ENCODE data around the gene MRPL18. TPM values are rescaled to one million over a fixed set of nuclear protein-coding genes. Genes with fewer than 3 reads are reported as not detected.
"Not testable (repeated sequence)": the region's sequence is repeated elsewhere in the genome, so short reads cannot be mapped to it uniquely, and the experiment has no call there.

Gene MRPL18
- total RNA-seq, 1 experiment from 2014 or later, result 71.1 TPM

DNA sequence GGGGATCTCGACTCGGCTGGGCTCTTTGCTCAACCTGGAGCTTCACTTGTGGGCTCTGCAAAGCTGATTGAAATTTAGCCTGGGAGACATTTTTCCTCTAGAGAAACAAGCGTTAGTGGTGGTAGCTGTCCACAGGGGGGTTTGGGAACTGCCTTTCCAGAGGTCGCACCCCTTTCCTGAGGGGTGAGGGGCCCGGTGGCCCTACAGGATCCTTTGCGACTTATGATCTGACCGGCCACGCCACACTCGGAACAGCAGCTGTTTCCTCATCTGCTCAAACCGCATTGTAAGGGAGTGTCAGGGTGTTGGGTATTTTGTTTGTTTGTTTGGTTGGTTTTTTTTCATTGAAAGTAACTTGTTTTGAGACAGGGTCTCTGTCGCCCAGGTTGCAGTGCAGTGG lies 30.9 kb downstream of the MRPL18 start:
- no peak for DNase-seq
- no peaks in the 10 kb centered on the region for H3K4me1 Mint-ChIP-seq (ENCODE audit: low read depth, unreplicated experiment)
- no TSS peak for BruUV-seq (replicated peaks)
- Histone ChIP-seq H3K4me1 (no peaks in the 10 kb centered on the region), H3K9me3 (no peaks in the 10 kb centered on the region), H3K36me3 (ENCODE audit: control insufficient read depth, insufficient read depth, low read length) (no peaks in the 10 kb centered on the region), H3K27me3 (replicated peaks; ENCODE audit: control insufficient read depth, insufficient read depth, low read length) (no peaks in the 10 kb centered on the region), H3K4me3 (ENCODE audit: low read depth, low read length) (no peak overlapping the region)
- H3K27ac Mint-ChIP-seq (ENCODE audit: unreplicated experiment), result no peak overlapping the region
- H3K36me3 Mint-ChIP-seq (ENCODE audit: insufficient read depth, unreplicated experiment), result no peaks in the 10 kb centered on the region
- intact Hi-C loops (cut with micrococcal nuclease; ENCODE audit: unreplicated experiment), result no loop called here
- TF ChIP-seq, protein P1, sequence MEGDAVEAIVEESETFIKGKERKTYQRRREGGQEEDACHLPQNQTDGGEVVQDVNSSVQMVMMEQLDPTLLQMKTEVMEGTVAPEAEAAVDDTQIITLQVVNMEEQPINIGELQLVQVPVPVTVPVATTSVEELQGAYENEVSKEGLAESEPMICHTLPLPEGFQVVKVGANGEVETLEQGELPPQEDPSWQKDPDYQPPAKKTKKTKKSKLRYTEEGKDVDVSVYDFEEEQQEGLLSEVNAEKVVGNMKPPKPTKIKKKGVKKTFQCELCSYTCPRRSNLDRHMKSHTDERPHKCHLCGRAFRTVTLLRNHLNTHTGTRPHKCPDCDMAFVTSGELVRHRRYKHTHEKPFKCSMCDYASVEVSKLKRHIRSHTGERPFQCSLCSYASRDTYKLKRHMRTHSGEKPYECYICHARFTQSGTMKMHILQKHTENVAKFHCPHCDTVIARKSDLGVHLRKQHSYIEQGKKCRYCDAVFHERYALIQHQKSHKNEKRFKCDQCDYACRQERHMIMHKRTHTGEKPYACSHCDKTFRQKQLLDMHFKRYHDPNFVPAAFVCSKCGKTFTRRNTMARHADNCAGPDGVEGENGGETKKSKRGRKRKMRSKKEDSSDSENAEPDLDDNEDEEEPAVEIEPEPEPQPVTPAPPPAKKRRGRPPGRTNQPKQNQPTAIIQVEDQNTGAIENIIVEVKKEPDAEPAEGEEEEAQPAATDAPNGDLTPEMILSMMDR (IDR thresholded peaks at IDR 0.05; ENCODE audit: insufficient read depth in 1 of 2, low read depth in 1 of 2, low read length in 1 of 2, severe bottlenecking in 1 of 2, unreplicated experiment in 1 of 2), result no peak
- H3K27me3 Mint-ChIP-seq (ENCODE audit: insufficient read depth, unreplicated experiment), result no peaks in the 10 kb centered on the region
- POLR2A ChIA-PET, result no interaction called here
- CTCF ChIA-PET, result no interaction called here
- H3K4me3 Mint-ChIP-seq (ENCODE audit: unreplicated experiment), result no peak overlapping the region
- no peaks in the 10 kb centered on the region for H3K9me3 Mint-ChIP-seq (ENCODE audit: unreplicated experiment)

DNA sequence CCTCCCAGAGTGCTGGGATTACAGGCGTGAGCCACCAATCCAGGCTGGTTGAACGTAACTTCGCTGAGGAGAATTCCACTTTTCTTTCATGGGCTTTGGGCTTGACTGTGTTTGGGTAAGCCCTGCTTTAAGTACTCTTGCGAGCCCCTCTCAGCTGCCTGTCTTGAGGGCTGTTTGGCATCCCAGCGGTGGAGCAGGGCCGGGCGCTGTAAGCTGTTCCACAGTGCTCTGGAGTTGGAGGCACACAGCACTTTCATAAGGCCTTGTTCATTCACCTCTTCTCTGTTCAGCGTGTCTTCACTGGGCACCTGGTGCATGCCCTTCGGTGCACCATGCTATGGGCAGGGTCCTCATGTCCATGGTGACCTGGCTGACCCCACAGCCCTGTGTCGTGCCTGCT lies 31.5 kb downstream of the MRPL18 start:
- Histone ChIP-seq H3K9me3 (no peaks in the 10 kb centered on the region), H3K4me3 (ENCODE audit: low read depth, low read length) (no peak overlapping the region), H3K36me3 (ENCODE audit: control insufficient read depth, insufficient read depth, low read length) (no peaks in the 10 kb centered on the region), H3K27me3 (replicated peaks; ENCODE audit: control insufficient read depth, insufficient read depth, low read length) (no peaks in the 10 kb centered on the region), H3K4me1 (no peaks in the 10 kb centered on the region)
- intact Hi-C loops (cut with micrococcal nuclease; ENCODE audit: unreplicated experiment), result no loop called here
- no peak for DNase-seq
- no TSS peak for BruUV-seq (replicated peaks)
- ChIA-PET POLR2A (no interaction called here), CTCF (no interaction called here)
- Mint-ChIP-seq H3K36me3 (ENCODE audit: insufficient read depth, unreplicated experiment) (no peaks in the 10 kb centered on the region), H3K4me1 (ENCODE audit: low read depth, unreplicated experiment) (no peaks in the 10 kb centered on the region), H3K4me3 (ENCODE audit: unreplicated experiment) (no peak overlapping the region), H3K9me3 (ENCODE audit: unreplicated experiment) (no peaks in the 10 kb centered on the region), H3K27me3 (ENCODE audit: insufficient read depth, unreplicated experiment) (no peaks in the 10 kb centered on the region), H3K27ac (ENCODE audit: unreplicated experiment) (no peak overlapping the region)
- TF ChIP-seq, protein P1 (IDR thresholded peaks at IDR 0.05; ENCODE audit: insufficient read depth in 1 of 2, low read depth in 1 of 2, low read length in 1 of 2, severe bottlenecking in 1 of 2, unreplicated experiment in 1 of 2), result no peak

DNA sequence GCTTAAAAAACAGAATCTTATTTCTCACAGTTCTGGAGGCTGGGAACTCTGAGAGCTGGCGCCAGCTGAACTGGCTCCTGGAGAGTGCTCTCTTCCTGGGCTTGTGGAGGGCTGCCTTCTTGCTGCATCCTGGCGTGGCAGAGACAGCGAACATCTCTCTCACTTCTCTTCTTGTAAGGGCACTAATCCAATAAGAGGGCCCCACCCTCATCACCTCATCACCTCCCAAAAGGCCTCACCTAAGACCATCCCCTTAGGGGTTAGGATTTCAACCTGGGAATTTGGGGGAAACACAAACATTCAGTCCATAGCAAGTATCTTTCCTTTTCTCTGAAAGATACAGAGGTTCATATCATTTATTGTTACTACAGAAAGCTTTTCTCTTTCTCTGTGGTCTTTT lies 33.7 kb downstream of the MRPL18 start:
- ChIA-PET POLR2A (no interaction called here), CTCF (no interaction called here)
- Histone ChIP-seq H3K36me3 (ENCODE audit: control insufficient read depth, insufficient read depth, low read length) (no peaks in the 10 kb centered on the region), H3K4me3 (ENCODE audit: low read depth, low read length) (no peak overlapping the region), H3K4me1 (no peaks in the 10 kb centered on the region), H3K27me3 (replicated peaks; ENCODE audit: control insufficient read depth, insufficient read depth, low read length) (no peaks in the 10 kb centered on the region), H3K9me3 (no peaks in the 10 kb centered on the region)
- no peak for DNase-seq
- Mint-ChIP-seq H3K36me3 (ENCODE audit: insufficient read depth, unreplicated experiment) (no peaks in the 10 kb centered on the region), H3K27me3 (ENCODE audit: insufficient read depth, unreplicated experiment) (no peaks in the 10 kb centered on the region), H3K4me3 (ENCODE audit: unreplicated experiment) (no peak overlapping the region), H3K4me1 (ENCODE audit: low read depth, unreplicated experiment) (no peaks in the 10 kb centered on the region), H3K27ac (ENCODE audit: unreplicated experiment) (no peak overlapping the region), H3K9me3 (ENCODE audit: unreplicated experiment) (no peaks in the 10 kb centered on the region)
- TF ChIP-seq, protein P1 (IDR thresholded peaks at IDR 0.05; ENCODE audit: insufficient read depth in 1 of 2, low read depth in 1 of 2, low read length in 1 of 2, severe bottlenecking in 1 of 2, unreplicated experiment in 1 of 2), result no peak
- intact Hi-C loops (cut with micrococcal nuclease; ENCODE audit: unreplicated experiment), result no loop called here
- no TSS peak for BruUV-seq (replicated peaks)

DNA sequence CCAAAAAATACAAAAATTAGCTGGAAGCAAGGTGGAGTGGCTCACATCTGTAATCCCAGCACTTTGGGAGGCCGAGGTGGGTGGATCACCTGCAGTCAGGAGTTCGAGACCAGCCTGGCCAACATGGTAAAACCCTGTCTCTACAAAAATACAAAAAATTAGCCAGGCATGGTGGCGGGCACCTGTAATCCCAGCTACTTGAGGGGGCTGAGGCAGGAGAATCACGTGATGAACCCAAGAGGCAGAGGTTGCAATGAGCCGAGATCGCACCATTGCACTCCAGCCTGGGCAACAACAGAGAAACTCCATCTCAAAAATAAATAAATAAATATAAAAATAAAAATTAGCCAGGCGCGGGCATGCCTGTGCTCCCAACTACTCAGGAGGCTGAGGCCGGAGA lies 34.4 kb downstream of the MRPL18 start:
- H3K4me3 ChIP-seq (ENCODE audit: low read depth, low read length); intact Hi-C loops (cut with micrococcal nuclease; ENCODE audit: unreplicated experiment); H3K27me3 ChIP-seq (replicated peaks; ENCODE audit: control insufficient read depth, insufficient read depth, low read length); H3K4me3 Mint-ChIP-seq (ENCODE audit: unreplicated experiment); H3K36me3 Mint-ChIP-seq (ENCODE audit: insufficient read depth, unreplicated experiment); POLR2A ChIA-PET; H3K4me1 ChIP-seq; DNase-seq; CTCF ChIA-PET; BruUV-seq (replicated peaks); H3K36me3 ChIP-seq (ENCODE audit: control insufficient read depth, insufficient read depth, low read length); H3K4me1 Mint-ChIP-seq (ENCODE audit: low read depth, unreplicated experiment); H3K9me3 Mint-ChIP-seq (ENCODE audit: unreplicated experiment); H3K27ac Mint-ChIP-seq (ENCODE audit: unreplicated experiment); H3K9me3 ChIP-seq; H3K27me3 Mint-ChIP-seq (ENCODE audit: insufficient read depth, unreplicated experiment): not testable (repeated sequence)
